Body of pancreas (tissue), 4 donors: ENCODE results near the gene CBR3.

Experiments used
- POLR2A ChIP-seq, 3 donors: fragments of 450-650 bp; IDR thresholded peaks; one replicate each; pipeline ENCODE4 v1.6.1; 2016; ENCODE audit warnings: antibody characterized with exemption in 3 of 3, mild to moderate bottlenecking in 2 of 3
- TF ChIP-seq, protein P1 (sequence below), 7 experiments: fragments of 450-650 bp in 4 of 7; fragments of 200-600 bp in 3 of 7; sonication (generic) in 3 of 7; IDR thresholded peaks; one replicate each; pipeline ENCODE4 v1.5.1; 2016 to 2019; ENCODE audit warnings: antibody characterized with exemption in 7 of 7

DNA sequence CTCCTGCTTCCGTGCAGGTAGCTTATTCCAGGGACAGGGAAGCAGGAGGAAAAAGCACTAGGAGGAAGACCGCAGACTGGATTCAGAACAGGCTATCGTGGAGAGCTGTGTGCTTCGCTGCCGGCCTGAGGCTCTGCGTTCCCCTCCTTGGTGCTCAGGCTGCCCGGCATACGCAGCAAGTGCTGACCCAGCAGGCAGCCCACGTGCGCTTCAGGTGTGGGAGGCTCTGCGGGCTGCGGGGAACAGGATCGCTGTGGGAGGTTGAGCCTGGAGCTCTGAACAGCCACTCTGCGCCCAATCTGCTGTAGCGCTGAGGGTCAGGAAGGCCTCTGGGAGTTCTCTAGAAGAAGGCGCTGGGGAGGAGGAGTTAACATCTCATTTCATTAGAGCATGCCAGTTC, 49.7 kb downstream of the CBR3 start:
- TF ChIP-seq, protein P1, sequence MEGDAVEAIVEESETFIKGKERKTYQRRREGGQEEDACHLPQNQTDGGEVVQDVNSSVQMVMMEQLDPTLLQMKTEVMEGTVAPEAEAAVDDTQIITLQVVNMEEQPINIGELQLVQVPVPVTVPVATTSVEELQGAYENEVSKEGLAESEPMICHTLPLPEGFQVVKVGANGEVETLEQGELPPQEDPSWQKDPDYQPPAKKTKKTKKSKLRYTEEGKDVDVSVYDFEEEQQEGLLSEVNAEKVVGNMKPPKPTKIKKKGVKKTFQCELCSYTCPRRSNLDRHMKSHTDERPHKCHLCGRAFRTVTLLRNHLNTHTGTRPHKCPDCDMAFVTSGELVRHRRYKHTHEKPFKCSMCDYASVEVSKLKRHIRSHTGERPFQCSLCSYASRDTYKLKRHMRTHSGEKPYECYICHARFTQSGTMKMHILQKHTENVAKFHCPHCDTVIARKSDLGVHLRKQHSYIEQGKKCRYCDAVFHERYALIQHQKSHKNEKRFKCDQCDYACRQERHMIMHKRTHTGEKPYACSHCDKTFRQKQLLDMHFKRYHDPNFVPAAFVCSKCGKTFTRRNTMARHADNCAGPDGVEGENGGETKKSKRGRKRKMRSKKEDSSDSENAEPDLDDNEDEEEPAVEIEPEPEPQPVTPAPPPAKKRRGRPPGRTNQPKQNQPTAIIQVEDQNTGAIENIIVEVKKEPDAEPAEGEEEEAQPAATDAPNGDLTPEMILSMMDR (IDR thresholded peaks at IDR 0.05) = no peak
- no peak for TF ChIP-seq POLR2A (IDR thresholded peaks at IDR 0.05)
